Measurements from ENCODE around the gene USP25. TPM values are rescaled to one million over a fixed set of nuclear protein-coding genes. Genes with fewer than 3 reads are reported as not detected.
A peak's percentile ranks its signal among the peaks of the same experiment; 100 is the strongest.

The USP25 gene
- total RNA-seq, 1 donor from 2014 or later = 36.6 TPM

DNA sequence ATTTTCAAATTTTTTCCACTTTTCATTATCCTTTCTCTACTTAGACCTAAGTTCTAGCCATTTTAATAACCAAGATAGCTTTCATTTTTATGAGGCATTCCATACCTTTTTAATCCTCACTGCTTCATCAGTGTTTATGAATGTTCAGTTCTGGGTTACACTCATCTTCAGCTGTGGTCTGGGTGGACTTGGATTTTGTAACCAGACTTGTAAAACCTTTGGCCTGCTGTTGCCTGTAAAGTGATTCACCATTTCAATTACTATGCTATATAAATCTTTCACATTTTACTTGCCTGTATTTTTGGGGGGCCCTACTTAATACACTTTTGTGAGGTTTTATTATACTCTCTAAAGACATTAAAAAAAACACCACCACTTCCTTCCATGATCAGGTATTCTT lies 46.2 kb downstream of the USP25 start:
- TF ChIP-seq, protein P1, sequence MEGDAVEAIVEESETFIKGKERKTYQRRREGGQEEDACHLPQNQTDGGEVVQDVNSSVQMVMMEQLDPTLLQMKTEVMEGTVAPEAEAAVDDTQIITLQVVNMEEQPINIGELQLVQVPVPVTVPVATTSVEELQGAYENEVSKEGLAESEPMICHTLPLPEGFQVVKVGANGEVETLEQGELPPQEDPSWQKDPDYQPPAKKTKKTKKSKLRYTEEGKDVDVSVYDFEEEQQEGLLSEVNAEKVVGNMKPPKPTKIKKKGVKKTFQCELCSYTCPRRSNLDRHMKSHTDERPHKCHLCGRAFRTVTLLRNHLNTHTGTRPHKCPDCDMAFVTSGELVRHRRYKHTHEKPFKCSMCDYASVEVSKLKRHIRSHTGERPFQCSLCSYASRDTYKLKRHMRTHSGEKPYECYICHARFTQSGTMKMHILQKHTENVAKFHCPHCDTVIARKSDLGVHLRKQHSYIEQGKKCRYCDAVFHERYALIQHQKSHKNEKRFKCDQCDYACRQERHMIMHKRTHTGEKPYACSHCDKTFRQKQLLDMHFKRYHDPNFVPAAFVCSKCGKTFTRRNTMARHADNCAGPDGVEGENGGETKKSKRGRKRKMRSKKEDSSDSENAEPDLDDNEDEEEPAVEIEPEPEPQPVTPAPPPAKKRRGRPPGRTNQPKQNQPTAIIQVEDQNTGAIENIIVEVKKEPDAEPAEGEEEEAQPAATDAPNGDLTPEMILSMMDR (IDR thresholded peaks at IDR 0.05; ENCODE audit: insufficient read depth, low read length, poor library complexity, severe bottlenecking) = no peak
- Histone ChIP-seq H3K36me3 (ENCODE audit: control insufficient read depth, insufficient read depth, low read length) (no peaks in the 10 kb centered on the region), H3K27me3 (ENCODE audit: control insufficient read depth, insufficient read depth, low read length) (no peaks in the 10 kb centered on the region), H3K4me3 (ENCODE audit: low read depth, low read length) (no peak overlapping the region)
- peak; percentile 4 for DNase-seq (ENCODE audit: low read depth)

DNA sequence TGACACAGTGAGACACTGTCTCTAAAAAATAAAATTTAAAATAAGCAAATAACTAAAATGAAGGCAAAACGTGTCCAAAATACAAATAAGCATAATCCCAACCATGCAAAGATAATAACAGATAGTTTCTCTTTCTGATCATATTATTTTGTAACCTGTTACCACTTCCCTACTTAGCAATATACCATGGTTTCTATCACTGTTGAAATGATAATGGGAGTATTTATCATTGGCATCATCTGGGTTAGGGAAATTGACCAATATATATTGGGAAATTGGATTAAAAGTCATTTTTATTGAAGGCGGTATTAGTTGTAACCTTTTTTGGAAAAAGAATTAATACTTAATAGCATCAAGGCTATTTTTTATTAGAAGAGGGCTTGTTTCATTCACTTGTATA lies 47.0 kb downstream of the USP25 start:
- H3K27me3 ChIP-seq (ENCODE audit: control insufficient read depth, insufficient read depth, low read length) = no peaks in the 10 kb centered on the region
- H3K4me3 ChIP-seq (ENCODE audit: low read depth, low read length) = no peak overlapping the region
- DNase-seq (ENCODE audit: low read depth) = no peak
- H3K36me3 ChIP-seq (ENCODE audit: control insufficient read depth, insufficient read depth, low read length) = no peaks in the 10 kb centered on the region
- TF ChIP-seq, protein P1 (IDR thresholded peaks at IDR 0.05; ENCODE audit: insufficient read depth, low read length, poor library complexity, severe bottlenecking) = no peak

DNA sequence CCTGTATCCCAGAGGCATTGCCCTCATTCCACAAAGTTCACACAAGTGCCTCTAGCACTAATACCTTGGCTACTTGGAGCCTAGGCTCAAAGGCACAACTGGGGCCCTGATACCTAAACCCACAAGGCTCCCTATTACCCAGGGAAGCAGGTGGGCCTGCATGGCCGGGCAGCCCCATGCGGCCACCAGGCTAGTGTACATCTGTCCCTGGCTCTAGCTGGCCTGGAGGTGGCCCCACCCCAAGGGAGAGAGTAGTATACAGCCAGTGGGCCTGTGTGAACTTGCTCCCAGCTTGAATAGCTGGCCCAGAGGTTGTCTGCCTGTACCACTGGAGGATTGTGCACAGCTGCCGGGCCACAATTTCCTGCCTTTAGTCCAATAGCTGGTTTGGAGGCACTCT lies 52.2 kb downstream of the USP25 start:
- no peak overlapping the region for H3K4me3 ChIP-seq (ENCODE audit: low read depth, low read length)
- no peaks in the 10 kb centered on the region for H3K36me3 ChIP-seq (ENCODE audit: control insufficient read depth, insufficient read depth, low read length)
- no peaks in the 10 kb centered on the region for H3K27me3 ChIP-seq (ENCODE audit: control insufficient read depth, insufficient read depth, low read length)
- TF ChIP-seq, protein P1 (IDR thresholded peaks at IDR 0.05; ENCODE audit: insufficient read depth, low read length, poor library complexity, severe bottlenecking) = no peak
- no peak for DNase-seq (ENCODE audit: low read depth)

DNA sequence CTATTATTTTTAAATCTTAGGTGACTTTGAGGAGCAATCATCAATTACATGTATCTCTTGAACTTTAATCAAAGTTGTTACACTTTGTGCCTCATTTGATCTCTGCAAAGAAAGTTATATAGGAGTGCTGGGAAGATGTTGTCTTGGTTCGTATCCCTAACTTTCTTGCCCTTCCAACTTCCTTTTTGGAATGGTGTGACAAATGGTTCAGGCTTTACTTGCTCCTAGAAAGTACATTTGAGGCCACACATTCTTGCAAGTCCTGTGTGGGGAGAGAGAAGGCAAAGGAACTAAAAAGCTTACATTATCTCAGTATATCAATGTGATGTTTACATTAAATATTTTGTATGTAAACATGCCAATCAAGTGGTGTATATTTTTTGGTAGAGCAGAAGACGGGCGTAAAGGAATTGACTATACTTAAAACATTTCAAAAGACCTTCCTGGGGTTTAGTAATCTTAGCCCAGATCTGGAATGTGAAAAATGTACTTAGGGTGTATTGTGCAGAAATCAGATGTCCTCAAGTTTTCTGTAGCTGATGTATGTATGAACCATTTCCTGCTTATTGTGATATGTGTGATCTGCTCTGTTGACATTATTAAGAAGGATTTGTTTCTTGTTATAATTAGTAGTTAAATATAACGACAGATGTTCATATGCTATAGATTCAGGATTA lies 59.2 kb downstream of the USP25 start:
- peak; percentile 2 for DNase-seq (ENCODE audit: low read depth)
- Histone ChIP-seq H3K27me3 (ENCODE audit: control insufficient read depth, insufficient read depth, low read length) (no peaks in the 10 kb centered on the region), H3K4me3 (ENCODE audit: low read depth, low read length) (no peak overlapping the region), H3K36me3 (ENCODE audit: control insufficient read depth, insufficient read depth, low read length) (no peaks in the 10 kb centered on the region)
- TF ChIP-seq, protein P1 (IDR thresholded peaks at IDR 0.05; ENCODE audit: insufficient read depth, low read length, poor library complexity, severe bottlenecking) = no peak

DNA sequence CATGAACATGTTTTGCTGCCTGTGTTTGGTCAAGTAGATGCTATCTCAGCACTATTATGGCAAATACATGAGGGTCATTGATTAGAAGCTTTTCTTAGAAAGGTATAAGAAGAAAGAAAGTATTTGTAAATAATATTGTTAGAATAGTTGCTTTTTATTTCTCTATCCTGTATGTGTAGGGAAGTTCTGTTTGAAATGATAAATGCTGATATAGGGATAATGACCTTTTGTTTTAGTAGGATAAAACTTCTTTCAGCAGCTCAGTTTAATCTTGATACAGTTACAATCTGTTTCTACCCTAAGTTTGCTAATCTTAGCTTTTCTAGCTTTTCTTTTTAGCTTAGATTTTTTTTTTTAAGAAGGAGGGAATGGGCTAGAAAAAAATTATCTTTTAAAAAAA lies 63.3 kb downstream of the USP25 start:
- Histone ChIP-seq H3K36me3 (ENCODE audit: control insufficient read depth, insufficient read depth, low read length) (no peaks in the 10 kb centered on the region), H3K27me3 (ENCODE audit: control insufficient read depth, insufficient read depth, low read length) (no peaks in the 10 kb centered on the region), H3K4me3 (ENCODE audit: low read depth, low read length) (no peak overlapping the region)
- no peak for DNase-seq (ENCODE audit: low read depth)
- TF ChIP-seq, protein P1 (IDR thresholded peaks at IDR 0.05; ENCODE audit: insufficient read depth, low read length, poor library complexity, severe bottlenecking) = no peak
